ENCODE data around the gene LTBP3.
A peak's percentile ranks its signal among the peaks of the same experiment; 100 is the strongest.

Gene LTBP3

GRCh38 chr11:65498977-65499712, 59.0 kb downstream of the LTBP3 start, which contains the start of gene MALAT1 (continued):
- TF ChIP-seq ZNF362 (tag by site-specific recombination; IDR thresholded peaks at IDR 0.05) (peak; percentile 88), EGR2 (tag by site-specific recombination; IDR thresholded peaks at IDR 0.05; ENCODE audit: low read depth) (peak; percentile 53; the same call in 1 of the 2 replicates), ZNF585B (tag by site-specific recombination; IDR thresholded peaks at IDR 0.05) (no peak), IKZF3 (tag by site-specific recombination; IDR thresholded peaks at IDR 0.05) (peak; percentile 57; the same call in 1 of the 2 replicates), ZFHX2 (tag by site-specific recombination; conservative IDR thresholded peaks at IDR 0.05) (peak; percentile 78)

GRCh38 chr11:65498727-65498976, 59.5 kb downstream of the LTBP3 start:
- H3K4me3 ChIP-seq (ENCODE audit: low read depth, low read length): peak overlapping the region; percentile 98
- H3K27ac ChIP-seq (ENCODE audit: extremely low read depth, low read depth, low read length): peak overlapping the region; percentile 98
- ChIA-PET POLR2A (interaction anchor here (0.5 to 28.2 kb wide), 36 partner anchors 10 to 716 kb away, joined by 3 to 1129 read pairs (median 8); partner anchors contain the start of genes DPF2, FAM89B, FRMD8 and NEAT1), CTCF (interaction anchor here (0.6 to 5.0 kb wide), 13 partner anchors 10 to 170 kb away, joined by 3 to 35 read pairs (median 3); no protein-coding TSS in a partner anchor)
- H3K4me1 ChIP-seq (ENCODE audit: control insufficient read depth, insufficient read depth, low read length): peaks cover 6% of the 10 kb centered on the region
- H3K36me3 ChIP-seq (ENCODE audit: control insufficient read depth in 2 of 2, insufficient read depth in 1 of 2, low read length in 2 of 2): peaks cover 0 to 38% of the 10 kb centered on the region in 2 experiments; a peak in 2 of 3 replicates
- H3K9me3 ChIP-seq (ENCODE audit: control insufficient read depth, insufficient read depth, low read depth, low read length): no peaks in the 10 kb centered on the region
- TF ChIP-seq ZNF121 (tag by site-specific recombination; IDR thresholded peaks at IDR 0.05) (no peak), ZNF10 (tag by site-specific recombination; IDR thresholded peaks at IDR 0.05) (no peak), ZBTB48 (tag by site-specific recombination; IDR thresholded peaks at IDR 0.05) (no peak), ZNF596 (tag by site-specific recombination; IDR thresholded peaks at IDR 0.05) (0 out of 2 replicates have a peak, but pooled peaks have one; percentile 20), REPIN1 (tag by site-specific recombination; IDR thresholded peaks at IDR 0.05; ENCODE audit: low read depth) (no peak), ZNF239 (tag by site-specific recombination; IDR thresholded peaks at IDR 0.05) (no peak), FEZF1 (tag by site-specific recombination; IDR thresholded peaks at IDR 0.05) (no peak), ZSCAN18 (tag by site-specific recombination; IDR thresholded peaks at IDR 0.05) (no peak), ZSCAN23 (tag by site-specific recombination; IDR thresholded peaks at IDR 0.05) (0 out of 2 replicates have a peak, but pooled peaks have one; percentile 51), ZNF37A (tag by site-specific recombination; IDR thresholded peaks at IDR 0.05) (no peak), ZEB2 (tag by site-specific recombination; IDR thresholded peaks at IDR 0.05) (peak; percentile 97), ZNF335 (tag by site-specific recombination; conservative IDR thresholded peaks at IDR 0.05) (peak; percentile 69), OSR2 (tag by site-specific recombination; IDR thresholded peaks at IDR 0.05) (no peak), PRDM10 (tag by site-specific recombination; IDR thresholded peaks at IDR 0.05) (0 out of 2 replicates have a peak, but pooled peaks have one; percentile 30), ZBTB10 (tag by site-specific recombination; IDR thresholded peaks at IDR 0.05) (peak; percentile 37), ZNF510 (tag by site-specific recombination; IDR thresholded peaks at IDR 0.05; ENCODE audit: insufficient replicate concordance) (no peak), ZNF558 (tag by site-specific recombination; IDR thresholded peaks at IDR 0.05) (no peak; the same call in 1 of the 2 replicates), ZSCAN4 (tag by site-specific recombination; IDR thresholded peaks at IDR 0.05) (peak; percentile 6; the same call in 1 of the 2 replicates)

Data from HEK293 (cell line).